Measurements from ENCODE around the gene BLOC1S6. TPM values are rescaled to one million over a fixed set of nuclear protein-coding genes. Genes with fewer than 3 reads are reported as not detected.
A peak's percentile ranks its signal among the peaks of the same experiment; 100 is the strongest.

BLOC1S6 gene
- total and polyA plus RNA-seq, 9 of the 15 experiments (the other 6 are each of a cell fraction or from before 2014, with no cell fraction given), result 18.2 to 72.4 (median 38.4) TPM

DNA sequence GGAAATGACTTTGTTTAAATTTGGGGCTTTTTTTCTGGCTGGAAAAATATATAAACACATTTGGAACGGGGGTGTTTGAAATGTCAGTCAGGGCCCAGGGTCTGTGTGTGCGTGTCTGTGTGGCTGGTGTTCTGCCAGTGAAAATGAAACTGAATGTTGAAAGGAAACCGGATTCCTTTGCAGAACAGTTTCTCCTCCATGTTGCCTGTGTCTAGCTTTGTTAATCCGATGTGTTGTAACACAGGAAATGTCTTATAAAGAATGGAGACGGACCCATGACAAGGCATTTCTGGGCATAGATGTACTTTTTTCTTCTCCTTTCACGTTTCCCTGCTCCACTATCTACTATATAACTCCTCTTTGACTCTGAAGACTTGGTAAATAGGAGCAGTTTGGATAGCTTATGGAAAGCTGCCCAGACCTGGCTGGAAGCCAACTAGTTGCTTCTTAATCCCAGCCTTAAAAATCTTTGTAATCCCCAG is 50.4 kb downstream of the BLOC1S6 start (continued):
- TF ChIP-seq, protein P1, sequence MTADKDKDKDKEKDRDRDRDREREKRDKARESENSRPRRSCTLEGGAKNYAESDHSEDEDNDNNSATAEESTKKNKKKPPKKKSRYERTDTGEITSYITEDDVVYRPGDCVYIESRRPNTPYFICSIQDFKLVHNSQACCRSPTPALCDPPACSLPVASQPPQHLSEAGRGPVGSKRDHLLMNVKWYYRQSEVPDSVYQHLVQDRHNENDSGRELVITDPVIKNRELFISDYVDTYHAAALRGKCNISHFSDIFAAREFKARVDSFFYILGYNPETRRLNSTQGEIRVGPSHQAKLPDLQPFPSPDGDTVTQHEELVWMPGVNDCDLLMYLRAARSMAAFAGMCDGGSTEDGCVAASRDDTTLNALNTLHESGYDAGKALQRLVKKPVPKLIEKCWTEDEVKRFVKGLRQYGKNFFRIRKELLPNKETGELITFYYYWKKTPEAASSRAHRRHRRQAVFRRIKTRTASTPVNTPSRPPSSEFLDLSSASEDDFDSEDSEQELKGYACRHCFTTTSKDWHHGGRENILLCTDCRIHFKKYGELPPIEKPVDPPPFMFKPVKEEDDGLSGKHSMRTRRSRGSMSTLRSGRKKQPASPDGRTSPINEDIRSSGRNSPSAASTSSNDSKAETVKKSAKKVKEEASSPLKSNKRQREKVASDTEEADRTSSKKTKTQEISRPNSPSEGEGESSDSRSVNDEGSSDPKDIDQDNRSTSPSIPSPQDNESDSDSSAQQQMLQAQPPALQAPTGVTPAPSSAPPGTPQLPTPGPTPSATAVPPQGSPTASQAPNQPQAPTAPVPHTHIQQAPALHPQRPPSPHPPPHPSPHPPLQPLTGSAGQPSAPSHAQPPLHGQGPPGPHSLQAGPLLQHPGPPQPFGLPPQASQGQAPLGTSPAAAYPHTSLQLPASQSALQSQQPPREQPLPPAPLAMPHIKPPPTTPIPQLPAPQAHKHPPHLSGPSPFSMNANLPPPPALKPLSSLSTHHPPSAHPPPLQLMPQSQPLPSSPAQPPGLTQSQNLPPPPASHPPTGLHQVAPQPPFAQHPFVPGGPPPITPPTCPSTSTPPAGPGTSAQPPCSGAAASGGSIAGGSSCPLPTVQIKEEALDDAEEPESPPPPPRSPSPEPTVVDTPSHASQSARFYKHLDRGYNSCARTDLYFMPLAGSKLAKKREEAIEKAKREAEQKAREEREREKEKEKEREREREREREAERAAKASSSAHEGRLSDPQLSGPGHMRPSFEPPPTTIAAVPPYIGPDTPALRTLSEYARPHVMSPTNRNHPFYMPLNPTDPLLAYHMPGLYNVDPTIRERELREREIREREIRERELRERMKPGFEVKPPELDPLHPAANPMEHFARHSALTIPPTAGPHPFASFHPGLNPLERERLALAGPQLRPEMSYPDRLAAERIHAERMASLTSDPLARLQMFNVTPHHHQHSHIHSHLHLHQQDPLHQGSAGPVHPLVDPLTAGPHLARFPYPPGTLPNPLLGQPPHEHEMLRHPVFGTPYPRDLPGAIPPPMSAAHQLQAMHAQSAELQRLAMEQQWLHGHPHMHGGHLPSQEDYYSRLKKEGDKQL (CRISPR knock-in tag; IDR thresholded peaks at IDR 0.05; ENCODE audit: borderline replicate concordance), result no peak
- TF ChIP-seq NR3C1 (CRISPR knock-in tag; IDR thresholded peaks at IDR 0.05) (no peak), LEF1 (IDR thresholded peaks at IDR 0.05) (no peak), RBM34 (IDR thresholded peaks at IDR 0.05; ENCODE audit: borderline replicate concordance, insufficient read depth, low read length) (no peak), TCF15 (CRISPR knock-in tag; IDR thresholded peaks at IDR 0.05) (no peak), ZNF121 (CRISPR knock-in tag; conservative IDR thresholded peaks at IDR 0.05) (no peak), JUNB (CRISPR knock-in tag; conservative IDR thresholded peaks at IDR 0.05) (no peak), CEBPB (tag; IDR thresholded peaks at IDR 0.05) (peak; percentile 75), POU5F1 (IDR thresholded peaks at IDR 0.05; ENCODE audit: borderline replicate concordance, low read depth, low read length, partially characterized antibody) (no peak), SOX6 (IDR thresholded peaks at IDR 0.05) (0 out of 2 replicates have a peak, but pooled peaks have one; percentile 14), BCL6 (CRISPR knock-in tag; IDR thresholded peaks at IDR 0.05) (no peak), POLR3A (IDR thresholded peaks at IDR 0.05; ENCODE audit: borderline replicate concordance, extremely low read depth, insufficient read depth, insufficient read length) (no peak)
- TF ChIP-seq, protein P2, sequence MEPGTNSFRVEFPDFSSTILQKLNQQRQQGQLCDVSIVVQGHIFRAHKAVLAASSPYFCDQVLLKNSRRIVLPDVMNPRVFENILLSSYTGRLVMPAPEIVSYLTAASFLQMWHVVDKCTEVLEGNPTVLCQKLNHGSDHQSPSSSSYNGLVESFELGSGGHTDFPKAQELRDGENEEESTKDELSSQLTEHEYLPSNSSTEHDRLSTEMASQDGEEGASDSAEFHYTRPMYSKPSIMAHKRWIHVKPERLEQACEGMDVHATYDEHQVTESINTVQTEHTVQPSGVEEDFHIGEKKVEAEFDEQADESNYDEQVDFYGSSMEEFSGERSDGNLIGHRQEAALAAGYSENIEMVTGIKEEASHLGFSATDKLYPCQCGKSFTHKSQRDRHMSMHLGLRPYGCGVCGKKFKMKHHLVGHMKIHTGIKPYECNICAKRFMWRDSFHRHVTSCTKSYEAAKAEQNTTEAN (CRISPR knock-in tag; IDR thresholded peaks at IDR 0.05), result no peak
- TF ChIP-seq, protein P3, sequence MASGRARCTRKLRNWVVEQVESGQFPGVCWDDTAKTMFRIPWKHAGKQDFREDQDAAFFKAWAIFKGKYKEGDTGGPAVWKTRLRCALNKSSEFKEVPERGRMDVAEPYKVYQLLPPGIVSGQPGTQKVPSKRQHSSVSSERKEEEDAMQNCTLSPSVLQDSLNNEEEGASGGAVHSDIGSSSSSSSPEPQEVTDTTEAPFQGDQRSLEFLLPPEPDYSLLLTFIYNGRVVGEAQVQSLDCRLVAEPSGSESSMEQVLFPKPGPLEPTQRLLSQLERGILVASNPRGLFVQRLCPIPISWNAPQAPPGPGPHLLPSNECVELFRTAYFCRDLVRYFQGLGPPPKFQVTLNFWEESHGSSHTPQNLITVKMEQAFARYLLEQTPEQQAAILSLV (tag; IDR thresholded peaks at IDR 0.05), result peak; percentile 52; the same call in 1 of the 2 replicates

Measured in K562 (cell line).